Ovary (tissue), 9 donors: ENCODE results near the gene ITPR1. TPM values are rescaled to one million over a fixed set of nuclear protein-coding genes. Genes with fewer than 3 reads are reported as not detected.

Source experiments
- DNase-seq, 5 donors: peaks; one replicate each; pipeline ENCODE4 v3.0.0-alpha.2; 2019 to 2020
- H3K27ac ChIP-seq, 2 donors: fragments of 200-600 bp; one replicate each; pipeline versions ENCODE4 v1.5.1 to v1.8.0; 2019 to 2022
- H3K27me3 ChIP-seq: fragments of 200-600 bp; one replicate; pipeline ENCODE4 v1.8.0; 2022
- H3K36me3 ChIP-seq: fragments of 200-600 bp; sonication (generic); one replicate; pipeline ENCODE4 v1.5.1; 2019
- H3K4me1 ChIP-seq: one replicate; pipeline ENCODE4 v1.8.1; 2013; ENCODE audit warnings: mild to moderate bottlenecking, moderate library complexity; ENCODE audit not compliant: insufficient read depth
- H3K4me3 ChIP-seq: fragments of 200-600 bp; sonication (generic); one replicate; pipeline ENCODE4 v1.5.1; 2017
- H3K9me3 ChIP-seq, 2 donors: fragments of 200-600 bp in 1 of 2; sonication (generic) in 1 of 2; one replicate each; pipeline versions ENCODE4 v1.5.1 to v1.8.1; 2013 to 2019; ENCODE audit warnings: mild to moderate bottlenecking in 1 of 2, moderate library complexity in 1 of 2
- CTCF ChIP-seq, 3 donors: fragments of 450-650 bp in 2 of 3; fragments of 200-600 bp in 1 of 3; IDR thresholded peaks; one replicate each; pipeline versions ENCODE4 v1.5.1 to v1.8.0; 2016 to 2022; ENCODE audit warnings: antibody characterized with exemption in 3 of 3, mild to moderate bottlenecking in 1 of 3
- EP300 ChIP-seq: sonication (generic); formaldehyde crosslinking; IDR thresholded peaks from one replicate; pipeline ENCODE4 v1.6.1; 2017; ENCODE audit warnings: antibody characterized with exemption
- POLR2A ChIP-seq: fragments of 450-650 bp; IDR thresholded peaks from one replicate; pipeline ENCODE4 v1.6.1; 2017; ENCODE audit warnings: antibody characterized with exemption, mild to moderate bottlenecking, moderate library complexity
- WGBS, 3 donors: extraction: QIAGEN DNeasy Blood & Tissue Kit in 1 of 3; methylation state at CpG; one replicate each; pipeline versions ENCODE4 v1.1.5 to v1.1.7; 2013 to 2017; 5-methylcytosine and 5-hydroxymethylcytosine counted together
- intact Hi-C, 4 donors: fragments of 100-400 bp; cut with DNase I; formaldehyde crosslinking; loops; one replicate each; pipeline versions ENCODE4 v1.11.0 to v1.15.1; 2022 to 2023
- polyA plus RNA-seq, 2 donors: library from polyadenylated mRNA; stranded (reverse); fragments of 200-250 nt in 1 of 2; fragments of 350-450 nt in 1 of 2; fragmentation: Illumina TruSeq in 1 of 2; extraction: RNeasy Lipid Tissue Mini Kit (QIAGEN cat#74804) in 1 of 2; gene quantifications; one replicate each; pipeline ENCODE4 v1.2.3, GENCODE V29; 2013 to 2014
- total RNA-seq, 7 donors: library from RNA; depleted of rRNA in 2 of 7; stranded (reverse); fragments of >200 nt in 2 of 7; fragmentation: NEBNext Ultra II Directional in 3 of 7; extraction: Animal tissue kit (Norgen Biotek cat#: 25700) in 3 of 7; gene quantifications; one replicate each; pipeline versions ENCODE4 v1.1.0 to v1.2.4, GENCODE V29; 2016 to 2023
- donor health status: DM: no; HTN: no; CAD: no; lungs with moderate emphysema.
- donor health status: DM: no; HTN: no; CAD: no.
- donor health status: Bipolar disorder and iron deficiency.
- donor health status: DM: yes; HTN: yes; CAD: no.
- donor health status: DM: no; HTN: no; CAD: no.
- donor health status: DM: yes; HTN: yes; CAD: no.

The ITPR1 gene
- total and polyA plus RNA-seq, 9 donors, result 59.5 to 313 (median 144) TPM

- DNase-seq, result no peak
- 94 to 97% (median 96%) methylated on average over 7 of the region's 7 CpGs for WGBS, 3 donors
- intact Hi-C loops, result no loop called here
- Histone ChIP-seq H3K27me3 (no peaks in the 10 kb centered on the region), H3K9me3 (no peaks in the 10 kb centered on the region), H3K4me3 (no peak overlapping the region), H3K36me3 (no peaks in the 10 kb centered on the region), H3K4me1 (no peaks in the 10 kb centered on the region), H3K27ac (no peak overlapping the region)
- no peak for TF ChIP-seq POLR2A
- TF ChIP-seq CTCF (IDR thresholded peaks at IDR 0.05), result no peak
- no peak for TF ChIP-seq EP300
These were observed 301.2 kb downstream of the ITPR1 start for GRCh38 chr3:4794331-4794730.

GRCh38 chr3:4794798-4795197 is 301.6 kb downstream of the ITPR1 start:
- intact Hi-C loops, result no loop called here
- WGBS, 3 donors, result 97 to 98% (median 98%) methylated on average over 13 of the region's 13 CpGs

GRCh38 chr3:4795905-4796304 is 302.8 kb downstream of the ITPR1 start:
- H3K27ac ChIP-seq, result no peak overlapping the region
- H3K36me3 ChIP-seq, result no peaks in the 10 kb centered on the region
- 94 to 98% (median 94%) methylated on average over 7 of the region's 7 CpGs for WGBS, 3 donors

More at GRCh38 chr3:4794798-4795197, 301.6 kb downstream of the ITPR1 start:
- H3K4me1 ChIP-seq, result no peaks in the 10 kb centered on the region
- no peaks in the 10 kb centered on the region for H3K27me3 ChIP-seq
- H3K9me3 ChIP-seq, result no peaks in the 10 kb centered on the region
- no peak for TF ChIP-seq EP300
- TF ChIP-seq POLR2A, result no peak
- no peak for TF ChIP-seq CTCF (IDR thresholded peaks at IDR 0.05)
- no peaks in the 10 kb centered on the region for H3K36me3 ChIP-seq
- H3K4me3 ChIP-seq, result no peak overlapping the region
- no peak for DNase-seq
- H3K27ac ChIP-seq, result no peak overlapping the region

GRCh38 chr3:4797201-4797705 is 304.1 kb downstream of the ITPR1 start:
- TF ChIP-seq CTCF (IDR thresholded peaks at IDR 0.05), result no peak
- no peak for TF ChIP-seq POLR2A
- intact Hi-C loops, result no loop called here
- H3K4me1 ChIP-seq, result no peaks in the 10 kb centered on the region
- no peaks in the 10 kb centered on the region for H3K36me3 ChIP-seq
- WGBS, 3 donors, result 96 to 98% (median 98%) methylated on average over 4 of the region's 4 CpGs
- H3K4me3 ChIP-seq, result no peak overlapping the region
- no peak overlapping the region for H3K27ac ChIP-seq
- H3K27me3 ChIP-seq, result no peaks in the 10 kb centered on the region
- H3K9me3 ChIP-seq, result no peaks in the 10 kb centered on the region
- no peak for DNase-seq

More at GRCh38 chr3:4795905-4796304, 302.8 kb downstream of the ITPR1 start:
- Histone ChIP-seq H3K4me3 (no peak overlapping the region), H3K27me3 (no peaks in the 10 kb centered on the region), H3K4me1 (no peaks in the 10 kb centered on the region), H3K9me3 (no peaks in the 10 kb centered on the region)
- TF ChIP-seq POLR2A (no peak), CTCF (IDR thresholded peaks at IDR 0.05) (no peak), EP300 (no peak)
- no peak for DNase-seq
- intact Hi-C loops, result no loop called here
